Heart right ventricle (tissue), 16 donors: ENCODE measurements around the gene SALL4. TPM values are rescaled to one million over a fixed set of nuclear protein-coding genes. Genes with fewer than 3 reads are reported as not detected.
"Not testable (repeated sequence)": the region's sequence is repeated elsewhere in the genome, so short reads cannot be mapped to it uniquely, and the experiment has no call there.

ENCODE experiments used
- ATAC-seq, 8 donors: fragments of 200-7000 bp; cut with Tn5 transposase; one replicate each; pipeline ENCODE4 v1.9.1; 2020; ENCODE audit warnings: mild to moderate bottlenecking in 8 of 8, moderate library complexity in 8 of 8, moderate number of reproducible peaks in 1 of 8
- DNase-seq, 2 donors: peaks; one replicate each; pipeline ENCODE4 v3.0.0-alpha.2; 2020
- H3K27ac ChIP-seq, 10 donors: fragments of 200-600 bp; sonication (generic) in 2 of 10; one replicate each; pipeline versions ENCODE4 v1.5.0 to v1.8.0; 2020 to 2022; ENCODE audit warnings: mild to moderate bottlenecking in 3 of 10
- H3K27me3 ChIP-seq, 7 donors: fragments of 200-600 bp; one replicate each; pipeline ENCODE4 v1.8.0; 2021 to 2022; ENCODE audit warnings: mild to moderate bottlenecking in 2 of 7
- H3K36me3 ChIP-seq, 9 donors: fragments of 200-600 bp; sonication (generic) in 1 of 9; one replicate each; pipeline versions ENCODE4 v1.5.0 to v1.8.0; 2020 to 2022; ENCODE audit warnings: mild to moderate bottlenecking in 2 of 9
- H3K4me1 ChIP-seq, 9 donors: fragments of 200-600 bp; sonication (generic) in 1 of 9; one replicate each; pipeline versions ENCODE4 v1.5.0 to v1.8.0; 2020 to 2022; ENCODE audit warnings: mild to moderate bottlenecking in 4 of 9
- H3K4me3 ChIP-seq, 10 donors: fragments of 200-600 bp; sonication (generic) in 2 of 10; one replicate each; pipeline versions ENCODE4 v1.5.0 to v1.8.0; 2020 to 2022; ENCODE audit warnings: mild to moderate bottlenecking in 7 of 10, moderate library complexity in 2 of 10
- H3K9me3 ChIP-seq, 11 donors: fragments of 200-600 bp in 10 of 11; sonication (generic) in 2 of 11; one replicate each; pipeline versions ENCODE4 v1.5.0 to v1.8.0; 2013 to 2022; ENCODE audit warnings: mild to moderate bottlenecking in 2 of 11, control low read depth in 1 of 11, moderate library complexity in 1 of 11
- WGBS, 2 donors: extraction: QIAGEN DNeasy Blood & Tissue Kit; methylation state at CpG; one replicate each; pipeline ENCODE4 v1.1.7; 2013; ENCODE audit warnings: inconsistent platforms in 1 of 2; 5-methylcytosine and 5-hydroxymethylcytosine counted together
- intact Hi-C, 10 donors: fragments of 100-400 bp; cut with DNase I; formaldehyde crosslinking; loops; one replicate each; pipeline versions ENCODE4 v1.11.1 to v1.14.2; 2022
- polyA plus RNA-seq, 2 donors: library from polyadenylated mRNA; stranded (reverse); fragments of 200-250 nt; gene quantifications; one replicate each; pipeline ENCODE4 v1.2.3, GENCODE V29; 2013
- total RNA-seq, 10 donors: library from RNA; stranded (reverse); fragmentation: NEBNext Ultra II Directional in 3 of 10; extraction: Animal tissue kit (Norgen Biotek cat#: 25700) in 3 of 10; gene quantifications; one replicate each; pipeline versions ENCODE4 v1.2.1 to v1.2.4, GENCODE V29; 2021 to 2023
- TF ChIP-seq, protein P1 (sequence below), 9 donors: fragments of 200-600 bp; sonication (generic) in 2 of 9; IDR thresholded peaks; one replicate each; pipeline versions ENCODE4 v1.5.0 to v1.8.0; 2021 to 2022; ENCODE audit warnings: antibody characterized with exemption in 9 of 9, mild to moderate bottlenecking in 5 of 9, moderate library complexity in 1 of 9
- donor health status: Arrhythmogenic right ventricular cardiomyopathy.
- donor health status: ischemic (EF 13 %, LVEDD 7.1; RV severe dilation, severe dysfunction).
- donor health status: healthy with polysubstance abuse.
- donor health status: DM: no; HTN: yes; CAD: no.
- donor health status: DM: no; HTN: no; CAD: no.
- donor health status: ischemic (EF 25% LVEDD 6.9; RV normal size, moderate dysfunction).
- donor health status: ischemic (EF 25% LVEDD 5.7; RV mildly dilated, moderate dysfunction).
- donor health status: healthy.
- donor health status: DM: yes; HTN: yes; CAD: no.
- donor health status: Ischemic cardiomyopathy.
- donor health status: ischemic (EF 35%, LVEDD 5.7; RV mildly dilated, moderate dysfunction).
- donor health status: nonischemic (EF 11% LVEDD 7.7; RV severe dilation, severe dysfunction).
- donor health status: DM: yes; HTN: yes; CAD: no.
- donor health status: PGD.
- donor health status: ischemic (EF 29% LVEDD 5.4; RV normal size, mild dysfunction).
- donor health status: nonischemic (EF 23%, LVEDD 6.1; RV moderate dilation, normal function).

Gene SALL4
- total and polyA plus RNA-seq, 12 donors, result 0.01 to 0.22 (median 0.06) TPM; not detected in 6

- no peak for ATAC-seq
- intact Hi-C loops, result loop anchor here in 2 of 10 donors (10.0 kb wide), 1 partner anchor 114 kb away; no protein-coding TSS in a partner anchor
- no peaks in the 10 kb centered on the region for H3K36me3 ChIP-seq
Measured at GRCh38 chr20:51768759-51769517, 33.4 kb downstream of the SALL4 start.

DNA sequence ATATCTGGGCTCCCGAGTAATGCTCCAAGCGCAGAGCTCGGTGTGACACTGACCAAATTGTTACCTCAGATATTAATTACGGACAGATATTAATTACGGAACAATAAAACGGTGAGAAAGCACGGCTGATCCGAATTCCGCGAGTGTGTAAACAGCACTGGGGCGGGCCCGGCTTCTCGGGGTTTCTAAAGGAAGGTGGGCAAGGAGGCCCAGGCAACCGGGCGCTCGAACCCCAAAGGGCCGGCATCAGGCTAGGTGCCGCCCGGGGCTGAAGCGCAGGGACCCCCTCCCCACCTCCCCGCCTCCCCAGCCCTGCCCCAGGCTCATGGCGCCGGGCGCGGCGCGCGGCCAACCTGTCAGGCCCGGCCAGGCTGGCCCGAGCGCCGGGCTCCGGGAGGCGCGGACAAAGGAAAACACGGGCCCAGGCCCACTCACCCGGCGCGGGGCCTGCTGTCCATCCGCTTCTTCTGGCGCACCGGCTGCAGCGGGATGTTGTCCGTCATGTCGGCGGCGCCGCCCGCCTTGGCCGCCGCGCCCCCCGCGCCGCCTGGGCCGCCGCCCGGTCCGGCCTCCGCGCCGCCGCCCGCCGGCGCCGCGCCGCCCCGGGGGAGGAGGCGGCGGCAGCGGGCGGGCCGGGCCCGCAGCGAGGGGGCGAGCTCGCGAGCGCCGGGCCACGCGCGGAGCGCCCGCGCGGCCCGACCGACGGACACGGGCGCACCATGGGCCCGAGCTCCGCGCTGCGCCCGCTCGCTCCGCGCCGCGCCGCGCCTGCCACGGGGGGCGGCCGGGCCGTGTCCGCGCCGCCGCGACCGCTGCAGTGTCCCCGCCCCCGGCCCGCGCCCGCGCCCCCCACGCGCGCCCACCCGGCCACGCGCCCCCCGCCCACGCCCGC lies 34.2 kb downstream of the SALL4 start, which contains the start of gene ATP9A:
Gene ATP9A, minus strand, starts transcription at position 524 of the 892 bp plus-strand sequence. Its CDS starts 21 bp downstream, at position 503.
- Histone ChIP-seq H3K4me1 (peaks cover 0 to 19% (median 6%) of the 10 kb centered on the region in 9 donors), H3K36me3 (no peaks in the 10 kb centered on the region), H3K9me3 (no peaks in the 10 kb centered on the region), H3K4me3 (peak within 1 kb of the TSS; percentile 26 to 93 (median 84)), H3K27ac (peak within 1 kb of the TSS in 8 of 10 donors; percentile 40 to 79 (median 65)), H3K27me3 (peaks cover 0 to 36% (median 0%) of the 10 kb centered on the region in 7 donors)
- DNase-seq, result peak; percentile 27 to 45
- TF ChIP-seq, protein P1, sequence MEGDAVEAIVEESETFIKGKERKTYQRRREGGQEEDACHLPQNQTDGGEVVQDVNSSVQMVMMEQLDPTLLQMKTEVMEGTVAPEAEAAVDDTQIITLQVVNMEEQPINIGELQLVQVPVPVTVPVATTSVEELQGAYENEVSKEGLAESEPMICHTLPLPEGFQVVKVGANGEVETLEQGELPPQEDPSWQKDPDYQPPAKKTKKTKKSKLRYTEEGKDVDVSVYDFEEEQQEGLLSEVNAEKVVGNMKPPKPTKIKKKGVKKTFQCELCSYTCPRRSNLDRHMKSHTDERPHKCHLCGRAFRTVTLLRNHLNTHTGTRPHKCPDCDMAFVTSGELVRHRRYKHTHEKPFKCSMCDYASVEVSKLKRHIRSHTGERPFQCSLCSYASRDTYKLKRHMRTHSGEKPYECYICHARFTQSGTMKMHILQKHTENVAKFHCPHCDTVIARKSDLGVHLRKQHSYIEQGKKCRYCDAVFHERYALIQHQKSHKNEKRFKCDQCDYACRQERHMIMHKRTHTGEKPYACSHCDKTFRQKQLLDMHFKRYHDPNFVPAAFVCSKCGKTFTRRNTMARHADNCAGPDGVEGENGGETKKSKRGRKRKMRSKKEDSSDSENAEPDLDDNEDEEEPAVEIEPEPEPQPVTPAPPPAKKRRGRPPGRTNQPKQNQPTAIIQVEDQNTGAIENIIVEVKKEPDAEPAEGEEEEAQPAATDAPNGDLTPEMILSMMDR (IDR thresholded peaks at IDR 0.05), result peak in 1 of 9 donors; percentile 3
- intact Hi-C loops, result loop anchor here in 2 of 10 donors (10.0 kb wide), 1 partner anchor 113 kb away; no protein-coding TSS in a partner anchor
- ATAC-seq, result peak; percentile 55 to 76 (median 61)
- 0 to 1% methylated on average over 22 to 84 of the region's 131 CpGs for WGBS, 2 donors

More at GRCh38 chr20:51768759-51769517, 33.4 kb downstream of the SALL4 start:
- peaks cover 0 to 19% (median 6%) of the 10 kb centered on the region in 9 donors for H3K4me1 ChIP-seq
- peak overlapping the region in 6 of 10 donors; percentile 10 to 38 (median 30) for H3K4me3 ChIP-seq
- peaks cover 0 to 36% (median 0%) of the 10 kb centered on the region in 7 donors for H3K27me3 ChIP-seq
- no peaks in the 10 kb centered on the region for H3K9me3 ChIP-seq
- 32 to 33% methylated on average over 12 to 16 of the region's 16 CpGs for WGBS, 2 donors
- TF ChIP-seq, protein P1 (IDR thresholded peaks at IDR 0.05), result no peak
- no peak for DNase-seq
- H3K27ac ChIP-seq, result no peak overlapping the region

GRCh38 chr20:51766994-51767866 lies 35.1 kb downstream of the SALL4 start:
- Histone ChIP-seq H3K4me1 (peaks cover 0 to 19% (median 6%) of the 10 kb centered on the region in 9 donors), H3K4me3 (peak overlapping the region; percentile 26 to 93 (median 84)), H3K27me3 (peaks cover 0 to 36% (median 0%) of the 10 kb centered on the region in 7 donors), H3K27ac (peak overlapping the region in 8 of 10 donors; percentile 40 to 79 (median 65)), H3K9me3 (no peaks in the 10 kb centered on the region), H3K36me3 (no peaks in the 10 kb centered on the region)
- peak; percentile 82 to 97 (median 92) for ATAC-seq
- 2 to 3% methylated on average over 61 of the region's 61 CpGs for whole genome bisulfite sequencing, 2 donors
- TF ChIP-seq, protein P1 (IDR thresholded peaks at IDR 0.05), result peak in 4 of 9 donors; percentile 13 to 30 (median 18)
- DNase-seq, result peak; percentile 49 to 70
- intact Hi-C loops, result loop anchor here in 2 of 10 donors (10.0 kb wide), 1 partner anchor 112 kb away; no protein-coding TSS in a partner anchor

DNA sequence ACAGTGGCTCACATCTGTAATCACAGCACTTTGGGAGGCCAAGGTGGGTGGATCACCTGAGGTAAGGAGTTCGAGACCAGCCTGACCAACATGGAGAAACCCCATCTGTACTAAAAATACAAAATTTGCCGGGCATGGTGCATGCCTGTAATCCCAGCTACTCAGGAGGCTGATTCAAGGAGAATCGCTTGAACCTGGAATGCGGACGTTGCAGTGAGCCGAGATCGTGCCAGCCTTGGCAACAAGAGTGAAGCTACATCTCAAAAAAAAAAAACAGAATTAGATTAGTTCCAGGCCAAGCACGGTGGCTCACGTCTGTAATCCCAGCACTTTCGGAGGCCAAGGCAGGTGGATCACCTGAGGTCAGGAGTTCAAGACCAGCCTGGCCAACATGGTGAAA lies 36.9 kb downstream of the SALL4 start:
- H3K4me1 ChIP-seq, result peaks cover 0 to 19% (median 6%) of the 10 kb centered on the region in 9 donors
- H3K27me3 ChIP-seq, result peaks cover 0 to 36% (median 0%) of the 10 kb centered on the region in 7 donors
- intact Hi-C loops, result loop anchor here in 2 of 10 donors (10.0 kb wide), 1 partner anchor 111 kb away; no protein-coding TSS in a partner anchor
- DNase-seq, H3K36me3 ChIP-seq, ATAC-seq, H3K4me3 ChIP-seq, H3K27ac ChIP-seq, H3K9me3 ChIP-seq: not testable (repeated sequence)
- 73 to 74% methylated on average over 10 of the region's 10 CpGs for WGBS, 2 donors
